HUES64 (cell line): ENCODE measurements around the gene SDHA.

Source experiments
- H3K27ac ChIP-seq: 2 replicates; pipeline ENCODE4 v1.7.0; 2013; ENCODE audit warnings: low read depth, low read length, inconsistent platforms
- H3K27me3 ChIP-seq: 2 replicates; pipeline ENCODE4 v1.6.1; 2013; ENCODE audit warnings: mild to moderate bottlenecking, low read length; ENCODE audit not compliant: insufficient read depth
- H3K36me3 ChIP-seq: 2 replicates; pipeline ENCODE4 v1.6.1; 2013; ENCODE audit warnings: mild to moderate bottlenecking, low read length; ENCODE audit not compliant: insufficient read depth
- H3K4me1 ChIP-seq: 2 replicates; pipeline ENCODE4 v1.6.1; 2013; ENCODE audit warnings: mild to moderate bottlenecking, low read length, moderate library complexity; ENCODE audit not compliant: insufficient read depth
- H3K4me3 ChIP-seq: 2 replicates; pipeline ENCODE4 v1.5.1; 2013; ENCODE audit warnings: mild to moderate bottlenecking, low read length, moderate library complexity
- H3K9ac ChIP-seq: 2 replicates; pipeline ENCODE4 v1.6.1; 2013; ENCODE audit warnings: mild to moderate bottlenecking, low read depth, low read length
- H3K9me3 ChIP-seq: 2 replicates; pipeline ENCODE4 v1.6.1; 2013; ENCODE audit warnings: low read depth, low read length; ENCODE audit not compliant: insufficient read depth
- WGBS: fragments of 150-250, 120-280 bp; methylation state at CpG from one replicate; pipeline ENCODE4 v1.1.7; 2013; ENCODE audit warnings: missing lambda C conversion rate; 5-methylcytosine and 5-hydroxymethylcytosine counted together

Gene SDHA

DNA sequence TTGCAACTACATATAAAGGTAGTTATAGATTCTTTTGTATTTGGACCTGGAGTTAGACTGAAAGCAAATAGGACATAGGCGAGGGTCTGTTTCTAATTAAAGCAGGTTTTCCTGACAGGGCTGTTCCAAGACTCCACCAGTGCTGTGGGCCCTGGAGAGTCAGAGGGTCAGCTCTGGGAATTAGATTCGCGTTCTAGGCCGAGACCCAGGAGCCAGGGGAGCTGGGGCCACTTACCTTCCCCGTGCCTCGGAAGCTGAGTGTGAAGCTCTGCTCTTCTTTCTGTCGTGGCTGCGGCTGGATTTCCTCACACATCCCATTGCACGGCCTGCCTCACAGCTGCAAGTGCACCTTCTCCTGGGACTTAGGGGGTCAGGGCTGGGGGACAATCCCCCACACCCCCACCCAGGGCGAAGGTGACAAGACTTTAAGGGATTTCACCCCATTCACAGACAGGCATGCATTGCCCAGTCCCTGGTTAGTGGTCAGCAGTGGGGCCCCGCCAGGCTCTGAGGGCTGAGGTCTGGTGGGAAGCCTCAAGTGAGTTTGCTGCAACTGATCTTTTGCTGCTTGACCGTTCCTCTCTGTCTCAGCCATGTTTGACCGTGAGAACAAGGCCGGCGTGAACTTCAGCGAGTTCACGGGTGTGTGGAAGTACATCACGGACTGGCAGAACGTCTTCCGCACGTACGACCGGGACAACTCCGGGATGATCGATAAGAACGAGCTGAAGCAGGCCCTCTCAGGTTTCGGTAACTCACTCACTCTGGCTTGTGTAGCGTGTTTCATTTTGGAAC, 88.1 kb downstream of the SDHA start:
- Histone ChIP-seq H3K27me3 (no peaks in the 10 kb centered on the region), H3K4me1 (no peaks in the 10 kb centered on the region), H3K27ac (no peak overlapping the region; the same call in 1 of the 2 replicates), H3K9ac (no peak overlapping the region), H3K36me3 (peaks cover 24% of the 10 kb centered on the region), H3K4me3 (no peak overlapping the region), H3K9me3 (no peaks in the 10 kb centered on the region)
- WGBS, result 96% methylated on average over 28 of the region's 28 CpGs
